GM12878 (cell line): ENCODE results near the gene STYXL2. TPM values are rescaled to one million over a fixed set of nuclear protein-coding genes. Genes with fewer than 3 reads are reported as not detected.

Source experiments
- ATAC-seq: fragments of 200-7000 bp; cut with Tn5 transposase; 3 replicates; pipeline ENCODE4 v1.9.1; 2020; ENCODE audit warnings: mild to moderate bottlenecking, moderate library complexity
- BruUV-seq: library from RNA; stranded (reverse); fragments of 400-500 nt; replicated peaks from 2 replicates; lab custom pipeline; 2021; lab: Mats Ljungman, UMichigan
- CTCF ChIA-PET: fragments of 300-600 bp; sonication (Branson Sonifier 250); formaldehyde crosslinking; extraction: SDS; loops from one replicate; lab custom pipeline; 2021; ENCODE audit warnings: inconsistent platforms; lab: Yijun Ruan, JAX
- POLR2A ChIA-PET: fragments of 350-600 bp; formaldehyde crosslinking; extraction: SDS; loops from one replicate; lab custom pipeline; 2021; ENCODE audit warnings: inconsistent platforms; lab: Charles Lee
- RAD21 ChIA-PET: fragments of 300-600 bp; sonication (Branson Sonifier 250); formaldehyde crosslinking; loops from one replicate; lab custom pipeline; 2023; ENCODE audit warnings: antibody characterized with exemption; ENCODE audit not compliant: unreplicated experiment; lab: Charles Lee
- SMC1A ChIA-PET: fragments of 300-600 bp; sonication (Branson Sonifier 250); formaldehyde crosslinking; loops from one replicate; lab custom pipeline; 2023; ENCODE audit not compliant: unreplicated experiment, uncharacterized antibody; lab: Charles Lee
- DNase-seq: peaks from one replicate; pipeline ENCODE4 v3.0.0-alpha.2; 2011; ENCODE audit warnings: low read depth, low spot score
- FAIRE-seq: peaks from 3 replicates; lab custom pipeline; 2011; peaks lifted over from hg19 to GRCh38; lab: Jason Lieb, UNC
- H2AFZ ChIP-seq: 2 replicates; pipeline ENCODE4 v1.6.0; 2011; ENCODE audit warnings: low read depth, low read length, control low read depth; ENCODE audit not compliant: control insufficient read depth
- H3K27ac ChIP-seq: 2 replicates; pipeline ENCODE4 v1.5.1; 2011; ENCODE audit warnings: control low read depth; ENCODE audit not compliant: control insufficient read depth, insufficient read depth
- H3K27me3 ChIP-seq, 2 experiments: replicated peaks in 1 of 2; 2 replicates each; pipeline versions ENCODE4 v1.6.0 to v1.6.1; 2011; ENCODE audit warnings: low read length in 1 of 2; ENCODE audit not compliant: control insufficient read depth in 2 of 2, insufficient read depth in 2 of 2
- H3K36me3 ChIP-seq, 2 experiments: 2 replicates each; pipeline ENCODE4 v1.5.1; 2011; ENCODE audit warnings: low read length in 1 of 2; ENCODE audit not compliant: control insufficient read depth in 2 of 2, insufficient read depth in 2 of 2
- H3K4me1 ChIP-seq: 2 replicates; pipeline ENCODE4 v1.6.1; 2011; ENCODE audit warnings: mild to moderate bottlenecking, low read length, moderate library complexity, mixed read lengths; ENCODE audit not compliant: control insufficient read depth, insufficient read depth
- H3K4me2 ChIP-seq: 2 replicates; pipeline ENCODE4 v1.6.0; 2011; ENCODE audit warnings: control low read depth; ENCODE audit not compliant: control insufficient read depth, insufficient read depth
- H3K4me3 ChIP-seq: fragments of 200-600 bp; sonication (generic); 2 replicates; pipeline ENCODE4 v1.5.1; 2016
- H3K79me2 ChIP-seq: 2 replicates; pipeline ENCODE4 v1.6.0; 2011; ENCODE audit warnings: low read length; ENCODE audit not compliant: control insufficient read depth, insufficient read depth
- H3K9ac ChIP-seq: 2 replicates; pipeline ENCODE4 v1.8.0; 2011; ENCODE audit warnings: low read length, control low read depth, mixed read lengths; ENCODE audit not compliant: control insufficient read depth, insufficient read depth
- H3K9me3 ChIP-seq: replicated peaks from 3 replicates; pipeline ENCODE4 v1.5.1; 2011; ENCODE audit warnings: mild to moderate bottlenecking, low read length; ENCODE audit not compliant: control insufficient read depth, insufficient read depth
- H4K20me1 ChIP-seq: 2 replicates; pipeline ENCODE4 v1.6.0; 2011; ENCODE audit not compliant: control insufficient read depth, insufficient read depth
- CUX1 ChIP-seq: IDR thresholded peaks from 2 replicates; pipeline ENCODE4 v1.6.1; 2012; ENCODE audit warnings: improper control_type of control experiment, low read depth, low read length; ENCODE audit not compliant: insufficient replicate concordance
- ETV6 ChIP-seq, 2 experiments: fragments of 450-650 bp in 1 of 2; IDR thresholded peaks in 1 of 2; conservative IDR thresholded peaks in 1 of 2; 2 replicates each; pipeline ENCODE4 v1.6.1; 2014; ENCODE audit warnings: antibody characterized with exemption in 1 of 2, borderline replicate concordance in 1 of 2, low read depth in 1 of 2, mild to moderate bottlenecking in 1 of 2, moderate library complexity in 1 of 2
- HCFC1 ChIP-seq: fragments of 150-350 bp; IDR thresholded peaks from 2 replicates; pipeline ENCODE4 v1.6.1; 2014; ENCODE audit warnings: low read length
- HSF1 ChIP-seq: fragments of 150-350 bp; IDR thresholded peaks from 2 replicates; pipeline ENCODE4 v1.6.1; 2014; ENCODE audit warnings: mild to moderate bottlenecking, low read depth, low read length
- MYB ChIP-seq: fragments of 150-350 bp; IDR thresholded peaks from 2 replicates; pipeline ENCODE4 v1.6.1; 2014; ENCODE audit warnings: mild to moderate bottlenecking, low read depth, low read length, borderline replicate concordance
- NR2C2 ChIP-seq: IDR thresholded peaks from 2 replicates; pipeline ENCODE4 v1.6.1; 2011; ENCODE audit warnings: borderline replicate concordance, low read depth; ENCODE audit not compliant: control insufficient read depth, insufficient read length
- PAX8 ChIP-seq: fragments of 450-650 bp; IDR thresholded peaks from 2 replicates; pipeline ENCODE4 v1.6.1; 2017; ENCODE audit warnings: mild to moderate bottlenecking, moderate library complexity
- RBBP5 ChIP-seq: fragments of 200-600 bp; sonication (generic); conservative IDR thresholded peaks from 2 replicates; pipeline ENCODE4 v1.6.1; 2016
- YBX1 ChIP-seq: fragments of 450-650 bp; IDR thresholded peaks from 2 replicates; pipeline ENCODE4 v1.6.1; 2016; ENCODE audit warnings: antibody characterized with exemption
- ZBTB4 ChIP-seq: fragments of 450-650 bp; formaldehyde crosslinking; IDR thresholded peaks from 2 replicates; pipeline ENCODE4 v1.4.0; 2022; ENCODE audit warnings: mild to moderate bottlenecking, moderate library complexity
- ZNF622 ChIP-seq: fragments of 450-650 bp; IDR thresholded peaks from 2 replicates; pipeline ENCODE4 v1.6.1; 2017; ENCODE audit warnings: mild to moderate bottlenecking, inconsistent platforms
- WGBS: methylation state at CpG from one replicate; pipeline ENCODE4 v1.1.6; 2016; ENCODE audit warnings: low lambda C conversion rate; ENCODE audit not compliant: insufficient replicate concordance, insufficient coverage; ENCODE audit errors: missing lambda C conversion rate; 5-methylcytosine and 5-hydroxymethylcytosine counted together
- in situ Hi-C: fragments of 300-500 bp; cut with MboI; formaldehyde crosslinking; loops from 9 replicates; pipeline ENCODE4 v1.14.3; 2018; ENCODE audit warnings: mixed read lengths
- intact Hi-C: fragments of 100-400 bp; cut with micrococcal nuclease; formaldehyde crosslinking; loops from one replicate; pipeline ENCODE4 v1.14.2; 2022; ENCODE audit not compliant: unreplicated experiment
- polyA plus RNA-seq, 11 experiments: library from polyadenylated mRNA; depleted of rRNA in 4 of 11; unstranded in 6 of 11; stranded (reverse) in 5 of 11; fragments of >200 nt; fragmentation: Nextera tagmentation in 4 of 11; fragmentation: Illumina TruSeq in 1 of 11; extraction: Ambion mirVana in 4 of 11; extraction: Trizol in 1 of 11; gene quantifications; 1 replicate in 1 of 11; 2 replicates in 10 of 11; pipeline versions ENCODE4 v1.2.1 to v1.2.3, GENCODE V29; 2011 to 2016; ENCODE audit warnings: inconsistent platforms in 2 of 11, missing spikeins in 2 of 11, low read depth in 1 of 11
- total RNA-seq, 4 experiments: library from RNA; depleted of rRNA in 3 of 4; stranded (reverse); fragments of >200 nt in 3 of 4; fragmentation: Illumina TruSeq in 1 of 4; extraction: Trizol in 1 of 4; gene quantifications; 2 replicates each; pipeline versions ENCODE4 v1.2.1 to v1.2.3, GENCODE V29; 2013 to 2021
- TF ChIP-seq, protein P1 (sequence below): IDR thresholded peaks from 2 replicates; pipeline ENCODE4 v1.6.1; 2011; ENCODE audit warnings: low read depth, mild to moderate bottlenecking, low read length, moderate library complexity, borderline replicate concordance; ENCODE audit errors: extremely low read depth

The STYXL2 gene
- total and polyA plus RNA-seq, 10 of the 15 experiments (the other 5 are each of a cell fraction or from before 2014, with no cell fraction given) = under 0.01 to 0.08 (median 0.03) TPM; not detected in 7

- no peak for TF ChIP-seq CUX1
- TF ChIP-seq, protein P1, sequence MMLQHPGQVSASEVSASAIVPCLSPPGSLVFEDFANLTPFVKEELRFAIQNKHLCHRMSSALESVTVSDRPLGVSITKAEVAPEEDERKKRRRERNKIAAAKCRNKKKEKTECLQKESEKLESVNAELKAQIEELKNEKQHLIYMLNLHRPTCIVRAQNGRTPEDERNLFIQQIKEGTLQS = no peak
Observed at GRCh38 chr1:167126317-167126716, 32.4 kb downstream of the STYXL2 start (continued).

DNA sequence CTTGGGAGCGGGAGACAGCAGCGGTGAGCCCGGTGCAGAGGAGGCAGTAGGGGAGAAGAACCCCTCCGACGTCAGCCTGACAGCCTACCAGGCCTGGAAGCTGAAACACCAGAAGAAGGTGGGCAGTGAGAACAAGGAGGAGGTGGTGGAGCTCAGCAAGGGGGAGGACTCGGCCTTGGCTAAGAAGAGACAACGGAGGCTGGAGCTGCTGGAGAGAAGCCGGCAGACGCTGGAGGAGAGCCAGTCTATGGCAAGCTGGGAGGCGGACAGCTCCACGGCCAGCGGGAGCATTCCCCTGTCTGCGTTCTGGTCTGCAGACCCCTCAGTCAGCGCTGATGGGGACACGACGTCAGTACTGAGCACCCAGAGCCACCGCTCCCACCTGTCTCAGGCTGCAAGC is 32.9 kb downstream of the STYXL2 start:
- WGBS = 54% methylated on average over 16 of the region's 17 CpGs
- no peak for TF ChIP-seq ETV6 (conservative IDR thresholded peaks at IDR 0.05 in 1 of 2, IDR thresholded peaks at IDR 0.05 in 1 of 2; ENCODE audit: borderline replicate concordance in 1 of 2, low read depth in 1 of 2)
- no peak for TF ChIP-seq ZBTB4 (CRISPR knock-in tag)
- TF ChIP-seq RBBP5 = no peak
- TF ChIP-seq MYB = no peak
- no peak for TF ChIP-seq HCFC1
- TF ChIP-seq NR2C2 = no peak
- no peak for TF ChIP-seq HSF1
- TF ChIP-seq PAX8 = no peak
- TF ChIP-seq YBX1 = no peak
- TF ChIP-seq ZNF622 = no peak
- TF ChIP-seq, all 136 proteins: peak for 0

More for the DNA sequence above, 32.9 kb downstream of the STYXL2 start:
- no TSS peak for BruUV-seq
- peaks cover 3 to 7% of the 10 kb centered on the region in 2 experiments; a peak in 3 of 4 replicates for H3K27me3 ChIP-seq
- DNase-seq (no peak), ATAC-seq (no peak), FAIRE-seq (no peak)
- in situ Hi-C loops = no loop called here
- RAD21 ChIA-PET = no interaction called here
- H3K4me1 ChIP-seq = no peaks in the 10 kb centered on the region
- POLR2A ChIA-PET = no interaction called here
- no peak overlapping the region for H3K27ac ChIP-seq
- SMC1A ChIA-PET = interaction anchor here (1.5 kb wide), 1 partner anchor 35 kb away, joined by 5 read pairs; no protein-coding TSS in a partner anchor
- H3K4me3 ChIP-seq = no peak overlapping the region
- no peaks in the 10 kb centered on the region for H3K9me3 ChIP-seq
- no peaks in the 10 kb centered on the region for H3K79me2 ChIP-seq
- H4K20me1 ChIP-seq = no peaks in the 10 kb centered on the region
- CTCF ChIA-PET = interaction anchor here (0.9 to 1.5 kb wide), 3 partner anchors 12 to 60 kb away, joined by 3 read pairs; no protein-coding TSS in a partner anchor
- H3K9ac ChIP-seq = no peak overlapping the region
- no peak overlapping the region for H2AFZ ChIP-seq
- H3K4me2 ChIP-seq = no peak overlapping the region
- intact Hi-C loops = loop anchor here (10.0 kb wide), 1 partner anchor 318 kb away; no protein-coding TSS in a partner anchor
- no peaks in the 10 kb centered on the region for H3K36me3 ChIP-seq
